ENCODE results near the gene ANKRD33. TPM values are rescaled to one million over a fixed set of nuclear protein-coding genes. Genes with fewer than 3 reads are reported as not detected.

ANKRD33 gene
- total RNA-seq, 2 donors from 2014 or later, result not detected

- peak overlapping the region; percentile 44 to 50 for H3K27ac ChIP-seq
Observed at GRCh38 chr12:51904951-51905470, 17.1 kb downstream of the ANKRD33 start.

GRCh38 chr12:51905471-51906429 lies 17.8 kb downstream of the ANKRD33 start:
- H3K9me3 ChIP-seq, result no peaks in the 10 kb centered on the region
- DNase-seq (ENCODE audit: low spot score) (no peak), ATAC-seq (ENCODE audit: insufficient number of reproducible peaks, low FRiP score, low read depth) (peak; percentile 18)
- H3K4me1 ChIP-seq (ENCODE audit: control insufficient read depth in 1 of 2, low read depth in 2 of 2), result peaks cover 0 to 23% of the 10 kb centered on the region in 2 donors
- TF ChIP-seq CTCF (IDR thresholded peaks at IDR 0.05), result no peak
- H3K36me3 ChIP-seq, result no peaks in the 10 kb centered on the region
- H3K27ac ChIP-seq, result peak overlapping the region; percentile 50 to 60
- no peak overlapping the region for H3K4me3 ChIP-seq
- H3K27me3 ChIP-seq (replicated peaks; ENCODE audit: insufficient read depth), result no peaks in the 10 kb centered on the region

More at GRCh38 chr12:51904951-51905470, 17.1 kb downstream of the ANKRD33 start:
- no peak for TF ChIP-seq CTCF (IDR thresholded peaks at IDR 0.05)
- H3K9me3 ChIP-seq, result no peaks in the 10 kb centered on the region
- no peaks in the 10 kb centered on the region for H3K36me3 ChIP-seq
- no peaks in the 10 kb centered on the region for H3K27me3 ChIP-seq (replicated peaks; ENCODE audit: insufficient read depth)
- ATAC-seq (ENCODE audit: insufficient number of reproducible peaks, low FRiP score, low read depth), result no peak
- DNase-seq (ENCODE audit: low spot score), result no peak
- H3K4me3 ChIP-seq, result no peak overlapping the region
- H3K4me1 ChIP-seq (ENCODE audit: control insufficient read depth in 1 of 2, low read depth in 2 of 2), result peaks cover 0 to 16% of the 10 kb centered on the region in 2 donors

GRCh38 chr12:51906430-51907082 lies 18.7 kb downstream of the ANKRD33 start:
- Histone ChIP-seq H3K36me3 (no peaks in the 10 kb centered on the region), H3K4me1 (ENCODE audit: control insufficient read depth in 1 of 2, low read depth in 2 of 2) (peaks cover 0 to 25% of the 10 kb centered on the region in 2 donors), H3K27me3 (replicated peaks; ENCODE audit: insufficient read depth) (no peaks in the 10 kb centered on the region), H3K27ac (peak overlapping the region; percentile 58 to 60), H3K4me3 (peak overlapping the region; percentile 75), H3K9me3 (no peaks in the 10 kb centered on the region)
- no peak for TF ChIP-seq CTCF (IDR thresholded peaks at IDR 0.05)
- no peak for ATAC-seq (ENCODE audit: insufficient number of reproducible peaks, low FRiP score, low read depth)
- no peak for DNase-seq (ENCODE audit: low spot score)

- DNase-seq (ENCODE audit: low spot score) (no peak), ATAC-seq (ENCODE audit: insufficient number of reproducible peaks, low FRiP score, low read depth) (no peak)
- H3K27ac ChIP-seq, result peak within 1 kb of the TSS; percentile 58 to 60
- H3K27me3 ChIP-seq (replicated peaks; ENCODE audit: insufficient read depth), result no peaks in the 10 kb centered on the region
- no peaks in the 10 kb centered on the region for H3K9me3 ChIP-seq
- peak within 1 kb of the TSS; percentile 75 for H3K4me3 ChIP-seq
- no peak for TF ChIP-seq CTCF (IDR thresholded peaks at IDR 0.05)
- H3K4me1 ChIP-seq (ENCODE audit: control insufficient read depth in 1 of 2, low read depth in 2 of 2), result peaks cover 0 to 25% of the 10 kb centered on the region in 2 donors
- H3K36me3 ChIP-seq, result no peaks in the 10 kb centered on the region
Observed at GRCh38 chr12:51907083-51907855, 19.4 kb downstream of the ANKRD33 start, which contains the start of gene ACVRL1. Gene ACVRL1, plus strand, starts transcription at chr12:51907504. Its CDS starts 4,971 bp downstream, at chr12:51912475.

All from thoracic aorta (tissue), 2 donors.